K562 (cell line): ENCODE results near the gene MICU1. TPM values are rescaled to one million over a fixed set of nuclear protein-coding genes. Genes with fewer than 3 reads are reported as not detected.

Source experiments
- GATA2 ChIP-seq: sonication (generic); formaldehyde crosslinking; IDR thresholded peaks from 2 replicates; pipeline ENCODE4 v1.4.0; 2020; ENCODE audit warnings: mild to moderate bottlenecking, missing genetic modification reagents
- KDM4B ChIP-seq, 2 experiments: fragments of 450-650 bp in 1 of 2; sonication (generic) in 1 of 2; IDR thresholded peaks; 2 replicates each; pipeline ENCODE4 v1.6.1; 2016 to 2017; ENCODE audit warnings: borderline replicate concordance in 2 of 2, antibody characterized with exemption in 1 of 2, low read depth in 1 of 2, mild to moderate bottlenecking in 1 of 2
- MTA3 ChIP-seq: fragments of 450-650 bp; formaldehyde crosslinking; IDR thresholded peaks from 2 replicates; pipeline ENCODE4 v1.6.1; 2017; ENCODE audit warnings: mild to moderate bottlenecking, borderline replicate concordance
- NFIC ChIP-seq: fragments of 450-650 bp; IDR thresholded peaks from 2 replicates; pipeline ENCODE4 v1.6.1; 2017; ENCODE audit warnings: mild to moderate bottlenecking, inconsistent platforms
- NUFIP1 ChIP-seq: fragments of 450-650 bp; IDR thresholded peaks from 2 replicates; pipeline ENCODE4 v1.6.1; 2018; ENCODE audit not compliant: partially characterized antibody
- RBM15 ChIP-seq: fragments of 200-400 bp; formaldehyde crosslinking; IDR thresholded peaks from 2 replicates; pipeline ENCODE4 v1.6.1; 2018; ENCODE audit warnings: mild to moderate bottlenecking, low read length, moderate library complexity; ENCODE audit not compliant: insufficient read depth
- SP1 ChIP-seq: sonication (generic); formaldehyde crosslinking; IDR thresholded peaks from 2 replicates; pipeline ENCODE4 v1.8.1; 2022; ENCODE audit warnings: mild to moderate bottlenecking, missing genetic modification reagents
- TOE1 ChIP-seq, 2 experiments: fragments of 450-650 bp in 1 of 2; sonication (generic) in 1 of 2; formaldehyde crosslinking in 1 of 2; IDR thresholded peaks; 2 replicates each; pipeline versions ENCODE4 v1.7.1 to v1.8.0; 2016 to 2022; ENCODE audit warnings: borderline replicate concordance in 2 of 2, mild to moderate bottlenecking in 2 of 2, antibody characterized with exemption in 1 of 2, inconsistent platforms in 1 of 2, low read depth in 1 of 2, missing genetic modification reagents in 1 of 2, moderate library complexity in 1 of 2
- ZC3H8 ChIP-seq: fragments of 450-650 bp; IDR thresholded peaks from 2 replicates; pipeline ENCODE4 v1.6.1; 2017
- ZNF133 ChIP-seq: fragments of 250-450 bp; sonication (Bioruptor Pico); IDR thresholded peaks from 2 replicates; pipeline ENCODE4 v1.4.0; 2020; ENCODE audit warnings: mild to moderate bottlenecking
- ZNF354B ChIP-seq: fragments of 250-450 bp; sonication (Bioruptor Pico); IDR thresholded peaks from 2 replicates; pipeline ENCODE4 v1.4.0; 2020
- ZNF586 ChIP-seq: fragments of 450-650 bp; formaldehyde crosslinking; conservative IDR thresholded peaks from 2 replicates; pipeline ENCODE4 v1.4.0; 2020; ENCODE audit warnings: mild to moderate bottlenecking, moderate library complexity
- polyA plus RNA-seq, 8 experiments: library from polyadenylated mRNA; depleted of rRNA in 4 of 8; stranded (reverse) in 5 of 8; unstranded in 3 of 8; fragments of >200 nt; fragmentation: Nextera tagmentation in 2 of 8; fragmentation: Illumina TruSeq in 1 of 8; extraction: Ambion mirVana in 2 of 8; extraction: Trizol in 1 of 8; gene quantifications; 2 replicates each; pipeline versions ENCODE4 v1.2.1 to v1.2.3, GENCODE V29; 2011 to 2014; ENCODE audit warnings: inconsistent platforms in 1 of 8, missing spikeins in 1 of 8
- total RNA-seq, 7 experiments: library from RNA; depleted of rRNA in 6 of 7; stranded (reverse); fragments of >200 nt in 6 of 7; fragmentation: Illumina TruSeq in 2 of 7; extraction: Trizol in 2 of 7; gene quantifications; 2 replicates each; pipeline versions ENCODE4 v1.2.1 to v1.2.3, GENCODE V29; 2011 to 2021; ENCODE audit warnings: low replicate concordance in 1 of 7
- TF ChIP-seq, protein P1 (sequence below): sonication (generic); formaldehyde crosslinking; IDR thresholded peaks from 2 replicates; pipeline ENCODE4 v1.8.0; 2022; ENCODE audit warnings: mild to moderate bottlenecking, missing genetic modification reagents
- TF ChIP-seq, protein P2 (sequence below): fragments of 250-450 bp; sonication (Bioruptor Pico); IDR thresholded peaks from 2 replicates; pipeline ENCODE4 v1.5.1; 2021; ENCODE audit warnings: mild to moderate bottlenecking
- TF ChIP-seq, protein P3 (sequence below): fragments of 250-450 bp; sonication (Bioruptor Pico); IDR thresholded peaks from 2 replicates; pipeline ENCODE4 v1.4.0; 2020; ENCODE audit warnings: borderline replicate concordance
- TF ChIP-seq, protein P4 (sequence below): fragments of 450-650 bp; IDR thresholded peaks from 2 replicates; pipeline ENCODE4 v1.6.1; 2016
- TF ChIP-seq, protein P5 (sequence below): fragments of 450-650 bp; IDR thresholded peaks from 2 replicates; pipeline ENCODE4 v1.6.1; 2017; ENCODE audit warnings: mild to moderate bottlenecking, moderate library complexity
- TF ChIP-seq, protein P6 (sequence below), 2 experiments: IDR thresholded peaks; 2 replicates each; pipeline ENCODE4 v1.6.1; 2011; ENCODE audit warnings: borderline replicate concordance in 1 of 2, control low read depth in 1 of 2, low read depth in 1 of 2, low read length in 1 of 2, mild to moderate bottlenecking in 1 of 2, mixed read lengths in 1 of 2, moderate library complexity in 1 of 2; ENCODE audit not compliant: insufficient read depth in 1 of 2, insufficient read length in 1 of 2, poor library complexity in 1 of 2, severe bottlenecking in 1 of 2; ENCODE audit errors: extremely low read depth in 1 of 2

MICU1 gene
- total and polyA plus RNA-seq, 9 of the 15 experiments (the other 6 are each of a cell fraction or from before 2014, with no cell fraction given) = 29.3 to 76.8 (median 48.4) TPM

DNA sequence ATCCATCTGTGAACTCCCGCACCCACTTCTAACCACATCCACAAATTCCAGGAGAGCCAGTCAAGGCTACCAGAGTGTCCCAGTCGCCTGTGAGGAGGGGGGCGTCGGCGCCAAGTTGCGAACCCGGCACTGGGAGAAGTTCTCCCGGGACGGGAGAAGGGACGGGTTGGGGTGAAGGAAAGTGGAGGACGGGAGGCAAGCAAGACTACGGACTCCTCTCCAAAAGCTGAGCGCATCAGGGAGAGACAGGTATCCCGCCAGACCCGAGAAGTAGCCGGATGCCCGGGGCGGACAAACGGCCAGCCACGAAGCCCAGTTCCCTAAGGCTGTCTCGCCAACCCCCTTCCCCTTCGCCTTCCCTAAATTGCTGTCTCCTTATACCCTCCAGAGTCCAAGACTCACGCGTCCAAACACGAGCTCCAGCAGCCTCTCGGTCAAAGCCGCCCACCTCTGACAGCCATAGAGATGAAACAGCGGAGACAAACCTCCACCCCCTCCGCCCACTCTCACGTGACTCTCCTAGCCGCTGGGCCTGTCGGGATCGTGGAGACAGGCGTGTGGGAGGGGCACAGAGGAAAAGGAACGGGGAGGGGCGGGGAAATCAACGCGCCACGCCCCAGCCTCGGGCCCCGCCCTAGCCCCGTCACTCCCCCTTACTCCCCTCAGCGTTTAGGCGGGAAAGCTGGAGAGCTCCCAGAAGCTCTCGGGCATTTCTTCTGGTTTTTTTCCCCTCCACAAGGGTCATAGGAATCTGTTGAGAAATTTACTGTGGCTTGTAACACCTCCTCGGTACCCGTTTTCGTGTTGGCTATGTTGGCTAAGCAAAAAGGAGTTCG lies at the start of gene MICU1 (continued):
- TF ChIP-seq, protein P1, sequence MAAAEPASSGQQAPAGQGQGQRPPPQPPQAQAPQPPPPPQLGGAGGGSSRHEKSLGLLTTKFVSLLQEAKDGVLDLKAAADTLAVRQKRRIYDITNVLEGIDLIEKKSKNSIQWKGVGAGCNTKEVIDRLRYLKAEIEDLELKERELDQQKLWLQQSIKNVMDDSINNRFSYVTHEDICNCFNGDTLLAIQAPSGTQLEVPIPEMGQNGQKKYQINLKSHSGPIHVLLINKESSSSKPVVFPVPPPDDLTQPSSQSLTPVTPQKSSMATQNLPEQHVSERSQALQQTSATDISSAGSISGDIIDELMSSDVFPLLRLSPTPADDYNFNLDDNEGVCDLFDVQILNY = no peak; the same call in 1 of the 2 replicates
- TF ChIP-seq RBM15 (no peak), MTA3 (peak; percentile 75), SP1 (CRISPR knock-in tag) (peak; percentile 94), ZC3H8 (no peak), GATA2 (CRISPR knock-in tag) (no peak), ZNF133 (CRISPR knock-in tag) (no peak), KDM4B (IDR thresholded peaks at IDR 0.05; ENCODE audit: borderline replicate concordance in 2 of 2, low read depth in 1 of 2) (peak in 1 of 2 experiments; percentile 87; a peak in 1 of 4 replicates), ZNF586 (no peak), NUFIP1 (no peak), NFIC (no peak; the same call in 1 of the 2 replicates), ZNF354B (CRISPR knock-in tag) (no peak), TOE1 (IDR thresholded peaks at IDR 0.05; ENCODE audit: borderline replicate concordance) (peak; percentile 99), TOE1 (CRISPR knock-in tag; IDR thresholded peaks at IDR 0.05; ENCODE audit: borderline replicate concordance, low read depth) (peak; percentile 41; the same call in 1 of the 2 replicates)
- TF ChIP-seq, protein P2, sequence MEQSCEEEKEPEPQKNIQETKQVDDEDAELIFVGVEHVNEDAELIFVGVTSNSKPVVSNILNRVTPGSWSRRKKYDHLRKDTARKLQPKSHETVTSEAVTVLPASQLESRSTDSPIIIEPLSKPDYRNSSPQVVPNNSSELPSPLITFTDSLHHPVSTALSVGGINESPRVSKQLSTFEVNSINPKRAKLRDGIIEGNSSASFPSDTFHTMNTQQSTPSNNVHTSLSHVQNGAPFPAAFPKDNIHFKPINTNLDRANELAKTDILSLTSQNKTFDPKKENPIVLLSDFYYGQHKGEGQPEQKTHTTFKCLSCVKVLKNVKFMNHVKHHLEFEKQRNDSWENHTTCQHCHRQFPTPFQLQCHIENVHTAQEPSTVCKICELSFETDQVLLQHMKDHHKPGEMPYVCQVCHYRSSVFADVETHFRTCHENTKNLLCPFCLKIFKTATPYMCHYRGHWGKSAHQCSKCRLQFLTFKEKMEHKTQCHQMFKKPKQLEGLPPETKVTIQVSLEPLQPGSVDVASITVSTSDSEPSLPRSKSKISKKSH (CRISPR knock-in tag) = no peak
- TF ChIP-seq, protein P3, sequence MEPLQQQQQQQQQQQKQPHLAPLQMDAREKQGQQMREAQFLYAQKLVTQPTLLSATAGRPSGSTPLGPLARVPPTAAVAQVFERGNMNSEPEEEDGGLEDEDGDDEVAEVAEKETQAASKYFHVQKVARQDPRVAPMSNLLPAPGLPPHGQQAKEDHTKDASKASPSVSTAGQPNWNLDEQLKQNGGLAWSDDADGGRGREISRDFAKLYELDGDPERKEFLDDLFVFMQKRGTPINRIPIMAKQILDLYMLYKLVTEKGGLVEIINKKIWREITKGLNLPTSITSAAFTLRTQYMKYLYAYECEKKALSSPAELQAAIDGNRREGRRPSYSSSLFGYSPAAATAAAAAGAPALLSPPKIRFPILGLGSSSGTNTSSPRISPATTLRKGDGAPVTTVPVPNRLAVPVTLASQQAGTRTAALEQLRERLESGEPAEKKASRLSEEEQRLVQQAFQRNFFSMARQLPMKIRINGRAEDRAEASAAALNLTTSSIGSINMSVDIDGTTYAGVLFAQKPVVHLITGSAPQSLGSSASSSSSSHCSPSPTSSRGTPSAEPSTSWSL (CRISPR knock-in tag) = 0 out of 2 replicates have a peak, but pooled peaks have one; percentile 15
- TF ChIP-seq, protein P4, sequence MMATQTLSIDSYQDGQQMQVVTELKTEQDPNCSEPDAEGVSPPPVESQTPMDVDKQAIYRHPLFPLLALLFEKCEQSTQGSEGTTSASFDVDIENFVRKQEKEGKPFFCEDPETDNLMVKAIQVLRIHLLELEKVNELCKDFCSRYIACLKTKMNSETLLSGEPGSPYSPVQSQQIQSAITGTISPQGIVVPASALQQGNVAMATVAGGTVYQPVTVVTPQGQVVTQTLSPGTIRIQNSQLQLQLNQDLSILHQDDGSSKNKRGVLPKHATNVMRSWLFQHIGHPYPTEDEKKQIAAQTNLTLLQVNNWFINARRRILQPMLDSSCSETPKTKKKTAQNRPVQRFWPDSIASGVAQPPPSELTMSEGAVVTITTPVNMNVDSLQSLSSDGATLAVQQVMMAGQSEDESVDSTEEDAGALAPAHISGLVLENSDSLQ = peak; percentile 94
- TF ChIP-seq, protein P5, sequence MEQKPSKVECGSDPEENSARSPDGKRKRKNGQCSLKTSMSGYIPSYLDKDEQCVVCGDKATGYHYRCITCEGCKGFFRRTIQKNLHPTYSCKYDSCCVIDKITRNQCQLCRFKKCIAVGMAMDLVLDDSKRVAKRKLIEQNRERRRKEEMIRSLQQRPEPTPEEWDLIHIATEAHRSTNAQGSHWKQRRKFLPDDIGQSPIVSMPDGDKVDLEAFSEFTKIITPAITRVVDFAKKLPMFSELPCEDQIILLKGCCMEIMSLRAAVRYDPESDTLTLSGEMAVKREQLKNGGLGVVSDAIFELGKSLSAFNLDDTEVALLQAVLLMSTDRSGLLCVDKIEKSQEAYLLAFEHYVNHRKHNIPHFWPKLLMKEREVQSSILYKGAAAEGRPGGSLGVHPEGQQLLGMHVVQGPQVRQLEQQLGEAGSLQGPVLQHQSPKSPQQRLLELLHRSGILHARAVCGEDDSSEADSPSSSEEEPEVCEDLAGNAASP = no peak
- TF ChIP-seq, protein P6, sequence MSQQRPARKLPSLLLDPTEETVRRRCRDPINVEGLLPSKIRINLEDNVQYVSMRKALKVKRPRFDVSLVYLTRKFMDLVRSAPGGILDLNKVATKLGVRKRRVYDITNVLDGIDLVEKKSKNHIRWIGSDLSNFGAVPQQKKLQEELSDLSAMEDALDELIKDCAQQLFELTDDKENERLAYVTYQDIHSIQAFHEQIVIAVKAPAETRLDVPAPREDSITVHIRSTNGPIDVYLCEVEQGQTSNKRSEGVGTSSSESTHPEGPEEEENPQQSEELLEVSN (IDR thresholded peaks at IDR 0.05; ENCODE audit: borderline replicate concordance in 1 of 2, extremely low read depth in 1 of 2, insufficient read depth in 1 of 2, insufficient read length in 1 of 2, low read depth in 1 of 2, low read length in 1 of 2, poor library complexity in 1 of 2, severe bottlenecking in 1 of 2) = peak; percentile 90 to 97
